Measurements from ENCODE around the gene MAPKAPK5.
"Not testable (repeated sequence)": the region's sequence is repeated elsewhere in the genome, so short reads cannot be mapped to it uniquely, and the experiment has no call there.

The MAPKAPK5 gene

GRCh38 chr12:111841750-111842555, at the start of gene MAPKAPK5:
TSS of gene MAPKAPK5 (plus strand) at chr12:111842228. CDS start at chr12:111842734, 506 bp downstream.
- peak; percentile 98 for DNase-seq

GRCh38 chr12:111792856-111793235, 49.2 kb upstream of the MAPKAPK5 start:
- DNase-seq: no peak

GRCh38 chr12:111798182-111798581, 43.8 kb upstream of the MAPKAPK5 start:
- no peak for DNase-seq

DNA sequence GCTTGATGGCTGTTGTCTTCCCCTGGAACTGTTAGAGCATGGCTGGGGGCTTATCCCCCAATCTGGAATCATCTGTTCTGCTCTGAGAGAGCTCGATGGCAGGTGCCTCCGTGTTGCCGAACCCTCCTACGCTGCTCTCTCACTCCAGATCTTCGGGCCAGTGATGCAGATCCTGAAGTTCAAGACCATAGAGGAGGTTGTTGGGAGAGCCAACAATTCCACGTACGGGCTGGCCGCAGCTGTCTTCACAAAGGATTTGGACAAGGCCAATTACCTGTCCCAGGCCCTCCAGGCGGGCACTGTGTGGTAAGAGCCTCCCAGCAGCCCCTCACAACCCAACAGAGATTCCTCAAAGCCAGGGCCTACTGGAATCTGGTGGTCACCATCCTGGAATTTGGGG, 42.3 kb upstream of the MAPKAPK5 start:
- DNase-seq: no peak

DNA sequence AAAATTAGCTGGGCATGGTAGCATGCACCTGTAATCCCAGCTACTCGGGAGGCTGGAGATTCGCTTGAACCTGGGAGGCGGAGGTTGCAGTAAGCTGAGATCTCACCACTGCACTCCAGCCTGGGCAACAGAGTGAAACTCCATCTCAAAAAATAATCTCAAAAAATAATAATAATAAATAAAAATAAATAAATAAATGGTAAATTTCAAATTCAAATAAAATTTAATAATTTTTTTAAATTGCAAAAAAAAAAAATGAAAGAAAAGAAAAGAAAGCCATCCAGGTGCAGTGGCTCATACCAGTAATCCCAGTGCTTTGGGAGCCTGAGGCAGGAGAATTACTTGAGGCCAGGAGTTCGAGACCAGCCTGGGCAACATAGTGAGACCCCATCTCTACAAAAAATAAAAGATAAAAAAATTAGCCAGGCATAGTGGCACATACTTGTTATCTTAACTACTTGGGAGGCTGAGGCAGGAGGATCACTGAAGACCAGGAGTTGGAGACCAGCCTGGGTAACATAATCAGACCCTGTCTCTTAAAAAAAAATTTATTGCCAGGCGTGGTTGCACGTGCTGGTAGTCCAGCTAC, 38.9 kb upstream of the MAPKAPK5 start:
- DNase-seq: no peak

DNA sequence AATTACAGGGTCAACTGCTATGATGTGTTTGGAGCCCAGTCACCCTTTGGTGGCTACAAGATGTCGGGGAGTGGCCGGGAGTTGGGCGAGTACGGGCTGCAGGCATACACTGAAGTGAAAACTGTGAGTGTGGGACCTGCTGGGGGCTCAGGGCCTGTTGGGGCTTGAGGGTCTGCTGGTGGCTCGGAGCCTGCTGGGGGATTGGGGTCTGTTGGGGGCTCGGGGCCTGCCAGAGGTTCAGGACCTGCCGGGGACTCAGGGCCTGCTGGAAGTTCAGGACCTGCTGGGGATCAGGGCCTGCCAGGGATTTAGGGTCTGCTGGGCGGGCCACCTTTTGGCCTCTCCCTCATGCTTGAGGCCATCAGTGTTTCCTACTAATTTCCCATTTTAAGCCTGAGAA, 38.2 kb upstream of the MAPKAPK5 start:
- DNase-seq: no peak

DNA sequence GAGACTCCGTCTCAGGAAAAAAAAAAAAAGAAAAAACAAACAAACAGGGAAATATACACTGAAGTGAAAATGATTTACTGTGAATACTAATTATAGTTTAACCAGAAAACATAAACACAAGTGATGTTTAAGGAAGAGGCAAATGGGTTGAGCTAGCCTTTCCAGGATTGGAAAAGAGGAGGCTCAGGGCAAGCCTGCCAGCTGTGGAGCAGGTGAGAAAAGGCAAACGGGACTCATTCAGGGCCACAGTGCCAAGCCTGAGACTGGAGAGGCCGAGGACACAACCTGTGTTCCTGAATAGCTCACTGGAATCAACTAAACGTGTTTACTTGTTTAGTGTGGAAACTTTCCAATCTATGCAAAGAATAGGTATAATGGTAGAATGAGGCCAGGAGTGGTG, 35.7 kb upstream of the MAPKAPK5 start:
- no peak for DNase-seq

DNA sequence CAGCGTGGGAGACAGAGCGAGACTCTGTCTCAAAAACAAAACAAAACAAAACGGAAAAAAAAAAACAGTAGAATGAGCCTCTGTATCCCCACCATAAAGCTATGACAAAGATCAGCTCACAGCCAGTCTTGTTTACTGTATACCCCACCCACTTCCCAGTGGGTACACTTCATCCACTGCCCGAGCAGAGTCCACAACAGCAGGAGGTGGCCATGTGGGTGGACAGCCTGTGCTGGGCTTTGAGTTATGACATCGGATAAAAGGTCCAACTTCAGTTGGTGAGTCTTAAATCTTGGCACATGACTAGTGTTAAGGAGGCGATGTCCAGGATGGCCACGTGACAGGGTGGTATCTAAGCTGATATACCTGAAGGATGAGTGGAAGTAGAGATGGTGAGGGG, 34.8 kb upstream of the MAPKAPK5 start:
- DNase-seq: no peak

GRCh38 chr12:111812881-111813741, 28.9 kb upstream of the MAPKAPK5 start:
- DNase-seq: peak; percentile 63

GRCh38 chr12:111816065-111816615, 25.9 kb upstream of the MAPKAPK5 start:
- DNase-seq: no peak

GRCh38 chr12:111816898-111817297, 25.1 kb upstream of the MAPKAPK5 start:
- DNase-seq: not testable (repeated sequence)

- no peak for DNase-seq
Measured at GRCh38 chr12:111818340-111818739, 23.7 kb upstream of the MAPKAPK5 start.

DNA sequence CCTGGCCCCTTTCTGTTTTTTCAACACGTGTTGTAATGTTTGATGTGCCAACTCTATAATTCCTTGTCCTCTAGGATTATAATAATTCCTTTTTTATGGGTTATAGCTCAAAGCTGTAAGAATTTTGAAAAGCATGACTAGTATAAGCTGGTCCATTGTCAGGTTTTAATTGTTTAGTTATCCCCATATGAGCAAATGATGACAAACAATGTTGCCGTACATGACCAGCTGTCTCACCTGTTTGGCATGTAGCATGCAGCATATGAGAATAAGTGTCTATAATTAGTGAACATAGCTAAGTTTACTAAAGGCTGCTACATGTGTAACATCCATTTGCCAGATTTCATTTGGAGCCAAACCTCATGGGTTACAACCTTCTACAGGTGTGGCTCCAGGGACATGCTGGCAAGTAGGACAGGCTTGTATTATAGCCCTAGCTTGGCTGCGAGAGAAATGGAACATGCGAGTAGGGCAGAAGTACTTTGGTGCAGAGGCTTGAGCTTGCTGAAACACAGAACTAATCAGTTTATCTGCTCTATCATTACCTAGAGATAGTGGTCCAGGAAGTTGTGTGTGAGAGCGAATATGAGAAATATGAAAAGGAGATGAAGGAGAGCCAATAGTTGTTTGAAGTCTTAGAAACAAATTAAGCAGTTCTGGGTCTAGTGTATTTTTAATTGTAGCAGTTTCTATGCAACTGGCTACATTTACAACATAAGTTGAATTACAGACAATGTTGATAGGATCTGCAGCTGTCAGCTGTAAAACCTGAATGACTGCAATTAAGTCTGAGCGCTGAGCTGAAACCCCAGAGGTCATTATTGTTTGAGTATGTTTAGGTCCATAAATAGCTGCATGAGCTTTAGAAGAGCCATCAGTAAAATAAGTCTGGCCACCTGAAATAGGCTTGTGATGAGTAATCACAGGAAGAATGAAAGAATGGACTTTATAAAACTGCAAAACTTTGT, 22.6 kb upstream of the MAPKAPK5 start:
- no peak for DNase-seq

DNA sequence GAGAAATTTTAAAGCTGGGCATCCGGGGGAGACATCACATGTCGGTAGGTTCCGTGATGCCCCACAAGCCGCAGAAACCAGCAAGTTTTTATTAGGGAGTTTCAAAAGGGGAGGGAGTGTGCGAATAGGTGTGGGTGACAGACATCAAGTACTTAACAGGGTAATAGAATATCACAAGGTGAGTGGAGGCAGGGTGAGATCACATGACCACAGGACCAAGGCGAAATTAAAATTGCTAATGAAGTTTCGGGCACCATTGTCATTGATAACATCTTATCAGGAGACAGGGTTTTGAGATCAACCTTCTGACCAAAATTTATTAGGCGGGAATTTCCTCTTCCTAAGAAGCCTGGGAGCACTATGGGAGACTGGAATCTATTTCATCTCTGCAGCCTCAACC, 21.2 kb upstream of the MAPKAPK5 start:
- DNase-seq: not testable (repeated sequence)

DNA sequence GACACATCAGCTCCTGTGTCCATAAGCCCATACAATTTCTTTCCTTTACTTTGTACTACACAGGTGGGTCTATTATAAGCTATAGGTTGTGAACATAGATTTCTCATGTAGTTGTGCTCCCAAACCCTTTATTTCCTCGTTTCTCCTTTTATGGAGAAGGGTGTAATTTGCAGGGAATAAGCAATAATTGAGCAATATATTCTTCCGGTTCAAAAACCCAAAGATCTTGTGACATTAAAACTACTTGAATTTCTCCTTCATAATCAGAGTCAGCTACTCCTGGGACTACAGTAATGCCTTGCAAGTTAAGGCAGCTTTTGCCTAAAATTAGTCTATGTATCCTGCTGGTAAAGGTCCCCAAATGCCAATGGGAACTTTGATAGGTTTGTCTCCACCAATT, 19.1 kb upstream of the MAPKAPK5 start:
- DNase-seq: no peak

- DNase-seq: no peak
Measured at GRCh38 chr12:111823891-111824290, 18.1 kb upstream of the MAPKAPK5 start.

DNA sequence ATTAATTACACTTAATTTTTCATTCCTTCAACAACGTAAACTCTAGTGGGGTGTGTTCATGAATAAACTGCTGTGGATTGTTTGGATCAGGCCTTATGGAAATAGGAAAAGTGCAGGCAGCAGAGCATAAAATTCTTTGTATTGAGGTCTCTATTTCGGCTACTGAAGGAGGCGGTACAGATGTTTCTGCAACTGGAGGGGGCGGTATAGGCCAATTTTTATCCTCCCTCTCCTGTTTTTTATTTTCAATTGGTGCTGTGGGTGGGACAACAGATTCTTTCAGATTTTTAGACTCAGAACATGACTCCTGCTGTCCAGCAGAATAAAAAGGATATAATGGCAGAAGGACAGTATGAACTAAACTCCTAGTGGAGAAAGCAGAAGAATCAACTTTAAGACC, 17.7 kb upstream of the MAPKAPK5 start:
- not testable (repeated sequence) for DNase-seq

- no peak for DNase-seq
Measured at GRCh38 chr12:111825509-111825908, 16.5 kb upstream of the MAPKAPK5 start.

DNA sequence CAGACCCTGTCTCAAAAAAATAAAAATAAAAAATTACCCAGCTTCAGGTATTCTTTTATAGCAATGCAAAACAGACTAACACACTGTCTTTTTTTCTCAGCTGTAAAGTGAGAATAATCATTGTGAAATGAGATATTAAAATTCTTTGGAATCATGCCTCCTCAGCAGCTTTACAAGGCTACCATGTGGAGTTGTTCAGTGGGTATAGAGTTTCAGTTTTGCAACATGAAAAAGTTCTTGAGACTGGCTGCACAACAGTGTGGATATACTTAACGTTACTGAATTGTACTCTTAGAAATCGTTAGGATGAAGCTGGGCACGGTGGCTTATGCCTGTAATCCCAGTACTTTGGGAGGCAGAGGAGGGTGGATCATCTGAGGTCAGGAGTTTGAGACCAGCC, 15.7 kb upstream of the MAPKAPK5 start:
- no peak for DNase-seq

- DNase-seq: no peak
Measured at GRCh38 chr12:111826992-111827391, 15.0 kb upstream of the MAPKAPK5 start.

DNA sequence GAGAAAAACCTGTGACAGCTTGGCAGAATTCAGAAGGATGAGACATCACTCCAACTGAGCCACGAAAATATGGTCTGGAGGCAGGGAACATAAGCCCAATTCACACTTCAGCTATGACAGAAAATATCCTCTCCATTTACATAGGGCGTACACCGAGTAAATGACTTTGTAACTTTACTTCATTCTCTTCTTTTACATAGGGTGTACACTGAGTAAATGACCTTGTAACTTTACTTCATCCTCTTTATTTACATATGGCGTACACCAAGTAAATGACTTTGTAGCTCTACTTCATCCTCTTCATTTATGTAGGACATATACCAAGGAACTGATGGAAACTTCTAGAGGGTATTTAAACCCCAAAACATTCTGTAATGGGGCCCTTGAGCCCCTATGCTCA, 14.1 kb upstream of the MAPKAPK5 start:
- DNase-seq: no peak

GRCh38 chr12:111828338-111828979, 13.6 kb upstream of the MAPKAPK5 start:
- DNase-seq: no peak

Measured in activated naive CD4-positive, alpha-beta T cell treated with Interleukin-2 at 50 U/mL for 16 hours (primary cell).